Measurements from ENCODE around the gene CMTM2. TPM values are rescaled to one million over a fixed set of nuclear protein-coding genes. Genes with fewer than 3 reads are reported as not detected.

CMTM2 gene
- total and polyA plus RNA-seq, 9 of the 15 experiments (the other 6 are each of a cell fraction or from before 2014, with no cell fraction given), result not detected

DNA sequence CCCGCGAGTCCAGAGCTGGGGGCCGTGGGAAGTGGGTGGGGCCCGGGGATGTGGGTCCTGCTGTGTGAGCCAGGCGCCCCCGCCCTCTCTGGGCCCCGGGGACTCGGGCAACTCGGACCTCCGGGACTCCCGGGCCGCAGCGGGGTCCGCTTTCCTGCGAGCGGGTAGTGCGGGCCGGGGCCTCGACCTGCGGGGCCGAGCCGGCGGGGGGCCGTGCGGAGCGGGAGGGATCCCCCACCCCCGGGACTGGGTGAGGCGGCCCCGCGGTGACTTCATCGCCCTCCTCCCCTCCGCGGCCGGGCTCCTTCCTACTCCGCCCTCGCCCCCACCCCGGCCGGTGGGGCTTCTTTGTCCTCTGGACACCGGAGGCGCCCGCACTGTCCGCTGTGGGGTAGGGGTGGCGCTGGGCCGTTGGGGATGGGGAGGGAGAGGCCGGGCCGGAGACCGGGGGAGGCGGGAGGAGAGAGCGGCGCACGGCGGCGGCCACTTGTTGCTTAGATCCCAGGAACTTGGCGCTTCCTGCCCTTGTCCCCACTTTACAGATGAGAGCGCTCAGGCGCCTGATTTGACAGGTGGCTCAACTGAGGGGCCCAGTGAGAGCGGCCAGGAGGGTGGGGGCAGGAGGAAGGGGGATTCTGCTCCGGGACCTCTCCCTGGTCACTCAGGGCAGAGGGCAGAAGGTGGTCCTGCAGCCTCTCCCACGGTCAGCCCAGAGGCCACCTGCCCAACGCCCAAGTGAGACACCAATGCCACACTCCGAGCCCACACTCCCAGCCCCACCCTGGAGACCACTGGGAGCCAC is 26.1 kb downstream of the CMTM2 start:
- DNase-seq (ENCODE audit: extremely low read depth in 1 of 4, low spot score in 3 of 4) (peak; percentile 75 to 86 (median 80)), FAIRE-seq (no peak), ATAC-seq (peak; percentile 79)
- H3K79me2 ChIP-seq (ENCODE audit: control insufficient read depth, insufficient read depth, low read length), result peaks cover 17% of the 10 kb centered on the region
- peak overlapping the region; percentile 70 for H3K4me2 ChIP-seq (ENCODE audit: insufficient read depth, low read length)
- H3K9ac ChIP-seq (ENCODE audit: insufficient read depth in 1 of 2, low read depth in 2 of 2, low read length in 2 of 2), result peak overlapping the region; percentile 80 to 95
- H3K9me3 ChIP-seq (replicated peaks; ENCODE audit: control insufficient read depth, insufficient read depth, low read depth, low read length), result no peaks in the 10 kb centered on the region; the same call in 1 of the 2 replicates
- peaks cover 4% of the 10 kb centered on the region; the same call in 1 of the 2 replicates for H4K20me1 ChIP-seq (replicated peaks; ENCODE audit: control insufficient read depth, insufficient read depth, low read length)
- H3K4me1 ChIP-seq (replicated peaks in 1 of 2; ENCODE audit: control insufficient read depth in 2 of 2, insufficient read depth in 2 of 2, low read length in 2 of 2), result peaks cover 25 to 61% of the 10 kb centered on the region in 2 experiments
- H3K27me3 ChIP-seq (ENCODE audit: control insufficient read depth in 2 of 2, insufficient read depth in 2 of 2, low read length in 2 of 2), result no peaks in the 10 kb centered on the region
- POLR2A ChIA-PET, result interaction anchor here (0.5 to 1.0 kb wide), 2 partner anchors 162 to 182 kb away, joined by 3 read pairs; no protein-coding TSS in a partner anchor
- in situ Hi-C loops (cut with MboI), result loop anchor here (5.0 kb wide), 1 partner anchor 262 kb away; no protein-coding TSS in a partner anchor
- no peaks in the 10 kb centered on the region for H3K9me1 ChIP-seq (ENCODE audit: control insufficient read depth, insufficient read depth, low read length)
- peak overlapping the region; percentile 74 for H2AFZ ChIP-seq (ENCODE audit: low read depth, low read length)
- WGBS (ENCODE audit: insufficient coverage, low coverage, missing lambda C conversion rate), result 3% methylated on average over 20 of the region's 61 CpGs
- intact Hi-C loops (cut with micrococcal nuclease), result loop anchor here (5.0 kb wide), 2 partner anchors 87 to 198 kb away; no protein-coding TSS in a partner anchor
- peaks cover 31% of the 10 kb centered on the region; the same call in 2 of the 3 replicates for H3K36me3 ChIP-seq (ENCODE audit: control insufficient read depth, insufficient read depth, low read length)
- BruUV-seq (replicated peaks), result no TSS peak
- peak overlapping the region; percentile 92 for H3K27ac ChIP-seq (ENCODE audit: extremely low read depth, low read depth, low read length)
- CTCF ChIA-PET (ENCODE audit: low intra/inter-chr PET ratio), result interaction anchor here (0.6 kb wide), 1 partner anchor 261 kb away, joined by 3 read pairs; no protein-coding TSS in a partner anchor
- peak overlapping the region; percentile 91 for H3K4me3 ChIP-seq
- TF ChIP-seq XRCC3 (IDR thresholded peaks at IDR 0.05) (no peak), ETV1 (tag; conservative IDR thresholded peaks at IDR 0.05; ENCODE audit: low read depth) (peak; percentile 70), ETV6 (IDR thresholded peaks at IDR 0.05; ENCODE audit: borderline replicate concordance in 1 of 2, low read depth in 2 of 2, low read length in 1 of 2) (no peak), ETV6 (CRISPR knock-in tag; IDR thresholded peaks at IDR 0.05; ENCODE audit: borderline replicate concordance) (no peak), RBFOX2 (IDR thresholded peaks at IDR 0.05; ENCODE audit: low read depth, low read length) (peak; percentile 71), ZNF696 (CRISPR knock-in tag; conservative IDR thresholded peaks at IDR 0.05) (no peak), POLR2G (IDR thresholded peaks at IDR 0.05; ENCODE audit: low read depth, low read length) (peak; percentile 79), PRPF4 (IDR thresholded peaks at IDR 0.05; ENCODE audit: insufficient read depth, low read depth, low read length, poor library complexity, severe bottlenecking) (no peak), PTBP1 (IDR thresholded peaks at IDR 0.05; ENCODE audit: low read depth, low read length) (no peak), MTF1 (CRISPR knock-in tag; IDR thresholded peaks at IDR 0.05; ENCODE audit: borderline replicate concordance) (no peak), ZNF75A (CRISPR knock-in tag; IDR thresholded peaks at IDR 0.05) (no peak), MCM2 (IDR thresholded peaks at IDR 0.05; ENCODE audit: low read depth) (no peak), ARHGAP35 (IDR thresholded peaks at IDR 0.05; ENCODE audit: partially characterized antibody) (no peak), TAF7 (tag; IDR thresholded peaks at IDR 0.05) (no peak), CTBP1 (IDR thresholded peaks at IDR 0.05; ENCODE audit: borderline replicate concordance) (no peak)
- TF ChIP-seq, protein P1, sequence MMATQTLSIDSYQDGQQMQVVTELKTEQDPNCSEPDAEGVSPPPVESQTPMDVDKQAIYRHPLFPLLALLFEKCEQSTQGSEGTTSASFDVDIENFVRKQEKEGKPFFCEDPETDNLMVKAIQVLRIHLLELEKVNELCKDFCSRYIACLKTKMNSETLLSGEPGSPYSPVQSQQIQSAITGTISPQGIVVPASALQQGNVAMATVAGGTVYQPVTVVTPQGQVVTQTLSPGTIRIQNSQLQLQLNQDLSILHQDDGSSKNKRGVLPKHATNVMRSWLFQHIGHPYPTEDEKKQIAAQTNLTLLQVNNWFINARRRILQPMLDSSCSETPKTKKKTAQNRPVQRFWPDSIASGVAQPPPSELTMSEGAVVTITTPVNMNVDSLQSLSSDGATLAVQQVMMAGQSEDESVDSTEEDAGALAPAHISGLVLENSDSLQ (IDR thresholded peaks at IDR 0.05), result peak; percentile 28; the same call in 1 of the 2 replicates
- TF ChIP-seq, protein P2, sequence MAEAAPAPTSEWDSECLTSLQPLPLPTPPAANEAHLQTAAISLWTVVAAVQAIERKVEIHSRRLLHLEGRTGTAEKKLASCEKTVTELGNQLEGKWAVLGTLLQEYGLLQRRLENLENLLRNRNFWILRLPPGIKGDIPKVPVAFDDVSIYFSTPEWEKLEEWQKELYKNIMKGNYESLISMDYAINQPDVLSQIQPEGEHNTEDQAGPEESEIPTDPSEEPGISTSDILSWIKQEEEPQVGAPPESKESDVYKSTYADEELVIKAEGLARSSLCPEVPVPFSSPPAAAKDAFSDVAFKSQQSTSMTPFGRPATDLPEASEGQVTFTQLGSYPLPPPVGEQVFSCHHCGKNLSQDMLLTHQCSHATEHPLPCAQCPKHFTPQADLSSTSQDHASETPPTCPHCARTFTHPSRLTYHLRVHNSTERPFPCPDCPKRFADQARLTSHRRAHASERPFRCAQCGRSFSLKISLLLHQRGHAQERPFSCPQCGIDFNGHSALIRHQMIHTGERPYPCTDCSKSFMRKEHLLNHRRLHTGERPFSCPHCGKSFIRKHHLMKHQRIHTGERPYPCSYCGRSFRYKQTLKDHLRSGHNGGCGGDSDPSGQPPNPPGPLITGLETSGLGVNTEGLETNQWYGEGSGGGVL (CRISPR knock-in tag; IDR thresholded peaks at IDR 0.05), result no peak
- TF ChIP-seq, protein P3, sequence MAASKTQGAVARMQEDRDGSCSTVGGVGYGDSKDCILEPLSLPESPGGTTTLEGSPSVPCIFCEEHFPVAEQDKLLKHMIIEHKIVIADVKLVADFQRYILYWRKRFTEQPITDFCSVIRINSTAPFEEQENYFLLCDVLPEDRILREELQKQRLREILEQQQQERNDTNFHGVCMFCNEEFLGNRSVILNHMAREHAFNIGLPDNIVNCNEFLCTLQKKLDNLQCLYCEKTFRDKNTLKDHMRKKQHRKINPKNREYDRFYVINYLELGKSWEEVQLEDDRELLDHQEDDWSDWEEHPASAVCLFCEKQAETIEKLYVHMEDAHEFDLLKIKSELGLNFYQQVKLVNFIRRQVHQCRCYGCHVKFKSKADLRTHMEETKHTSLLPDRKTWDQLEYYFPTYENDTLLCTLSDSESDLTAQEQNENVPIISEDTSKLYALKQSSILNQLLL (CRISPR knock-in tag; IDR thresholded peaks at IDR 0.05; ENCODE audit: borderline replicate concordance), result no peak

All from K562 (cell line).